ENCODE results near the gene IL1B.

GRCh38 chr2:112836695-112837117 lies at the start of gene IL1B:
- TF ChIP-seq CTCF (IDR thresholded peaks at IDR 0.05; ENCODE audit: extremely low read depth in 1 of 2, insufficient read depth in 1 of 2, low read depth in 1 of 2, low read length in 2 of 2) (no peak), FOS (IDR thresholded peaks at IDR 0.05; ENCODE audit: borderline replicate concordance, insufficient read depth, low read length) (no peak), POLR2A (IDR thresholded peaks at IDR 0.05; ENCODE audit: low read depth, low read length) (no peak), POLR2AphosphoS5 (IDR thresholded peaks at IDR 0.05; ENCODE audit: insufficient read depth, low read depth, low read length) (no peak), MAX (IDR thresholded peaks at IDR 0.05; ENCODE audit: insufficient read depth, insufficient read length) (no peak), EZH2 (IDR thresholded peaks at IDR 0.05; ENCODE audit: borderline replicate concordance, low read depth, low read length, severe bottlenecking) (no peak), MYC (IDR thresholded peaks at IDR 0.05; ENCODE audit: low read depth, low read length) (no peak)
